ENCODE measurements around the gene MGRN1. TPM values are rescaled to one million over a fixed set of nuclear protein-coding genes. Genes with fewer than 3 reads are reported as not detected.
A peak's percentile ranks its signal among the peaks of the same experiment; 100 is the strongest.

The MGRN1 gene
- total RNA-seq, 8 experiments from 2014 or later = 16.3 to 69.6 (median 34.5) TPM

DNA sequence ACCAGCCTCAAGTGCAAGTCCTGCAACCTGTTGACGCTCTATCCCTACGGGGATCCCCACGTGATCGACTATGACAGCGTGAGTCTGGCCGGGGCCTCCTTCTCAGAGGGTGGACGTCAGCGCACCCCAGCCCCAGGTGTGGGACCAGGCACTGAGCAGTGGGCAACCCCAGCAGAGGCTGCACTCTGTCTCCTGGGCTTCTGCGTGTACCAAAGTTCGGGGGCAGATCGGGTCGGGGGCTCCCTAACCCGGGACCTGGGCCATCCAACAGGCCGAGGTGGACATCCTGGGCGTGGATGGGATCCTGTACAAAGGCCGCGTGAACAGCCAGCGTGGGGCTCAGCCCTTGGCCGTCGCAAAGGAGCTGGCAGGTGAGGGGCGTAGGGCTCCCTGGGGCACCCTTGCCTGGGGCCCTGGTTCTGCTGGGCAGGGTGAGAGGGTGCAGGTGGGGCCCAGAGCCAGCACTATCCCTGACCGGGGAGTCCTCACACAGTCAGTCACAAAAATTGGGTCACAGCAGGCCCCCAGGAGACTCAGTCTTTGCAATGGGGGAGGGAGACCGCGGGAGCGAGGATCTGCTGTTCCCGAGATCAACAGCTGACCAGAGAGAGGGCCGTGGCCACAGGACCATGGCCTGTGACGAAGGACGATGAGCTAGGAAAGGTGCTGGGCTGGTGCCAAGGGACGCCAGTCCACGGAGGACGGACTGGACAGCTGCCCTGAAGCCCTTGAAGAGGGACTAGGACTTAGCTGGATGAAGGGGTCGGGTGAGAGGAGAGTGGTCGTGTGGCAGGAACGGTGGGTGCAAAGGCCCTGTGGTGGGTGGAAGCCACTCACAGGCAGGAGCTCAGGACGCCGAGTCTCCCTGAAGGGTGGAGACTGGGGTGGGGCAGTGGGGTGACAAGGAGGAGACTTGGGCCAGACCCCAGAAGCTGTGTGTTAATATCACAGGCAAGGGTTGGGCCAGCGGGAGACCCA is 29.9 kb upstream of the MGRN1 start:
- in situ Hi-C loops (cut with MboI; ENCODE audit: low pct_unique_long_range_greater_than_20kb in 2 of 9, low sequenced_read_pairs in 9 of 9, unreplicated experiment in 9 of 9) = no loop called here
- ATAC-seq (replicated peaks in 6 of 8) = no peak
- WGBS, 10 experiments = 6 to 95% (median 86%) methylated on average over 2 to 9 of the region's 38 CpGs; no CpG with 5 or more reads in 3 of the 10 experiments
- peaks cover 0 to 5% of the 10 kb centered on the region in 2 donors for H3K4me1 ChIP-seq (replicated peaks in 1 of 2)
- no peak overlapping the region for H3K27ac ChIP-seq
- H3K4me3 ChIP-seq = no peak overlapping the region

DNA sequence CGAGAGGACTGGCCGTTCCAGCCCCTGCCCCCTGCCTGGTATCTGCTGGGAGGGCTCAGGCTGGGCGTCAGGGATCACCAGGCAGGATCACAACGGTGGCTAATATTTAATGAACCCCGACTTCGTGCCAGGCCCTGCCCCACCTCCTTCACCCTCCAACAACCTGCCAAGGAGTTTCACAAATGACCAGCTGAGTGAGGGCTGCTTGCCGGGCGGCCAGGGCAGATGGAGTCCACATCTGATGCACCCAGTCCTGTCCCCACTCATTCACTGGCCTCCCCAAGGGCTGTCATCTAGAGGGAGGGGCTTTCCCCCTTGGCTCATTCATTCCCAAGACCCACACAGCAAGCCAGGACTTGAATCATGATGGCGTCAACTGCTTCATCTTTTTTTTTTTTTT is 27.5 kb upstream of the MGRN1 start:
- Histone ChIP-seq H3K4me3 (no peak overlapping the region), H3K27ac (no peak overlapping the region), H3K4me1 (replicated peaks in 1 of 2) (peaks cover 10 to 13% of the 10 kb centered on the region in 2 donors)
- 47 to 60% (median 60%) methylated on average over 1 to 4 of the region's 9 CpGs; no CpG with 5 or more reads in 5 of the 10 experiments for WGBS, 10 experiments
- in situ Hi-C loops (cut with MboI; ENCODE audit: low pct_unique_long_range_greater_than_20kb in 2 of 9, low sequenced_read_pairs in 9 of 9, unreplicated experiment in 9 of 9) = no loop called here
- peak in 1 of 8 experiments; percentile 18 for ATAC-seq (replicated peaks in 6 of 8)

DNA sequence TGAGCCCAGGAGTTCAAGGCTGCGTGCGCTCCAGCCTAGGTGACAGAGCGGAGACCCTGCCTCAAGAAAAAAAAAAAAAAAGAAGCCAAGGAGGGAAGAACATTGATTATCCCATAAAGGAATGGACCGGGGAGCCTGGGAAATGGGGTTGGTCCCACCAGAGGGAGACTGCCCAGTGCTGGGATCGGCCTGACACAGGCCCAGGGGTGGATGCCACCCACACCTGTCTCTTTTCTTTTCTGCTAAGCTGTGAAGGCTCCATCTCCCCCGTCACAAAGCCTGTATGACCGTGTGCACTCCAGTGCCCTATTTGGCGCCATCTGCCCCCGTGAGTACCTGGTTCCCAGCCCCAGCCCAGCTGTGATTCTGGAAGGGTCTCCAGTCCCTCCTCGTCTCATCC is 25.6 kb upstream of the MGRN1 start:
- peaks cover 10 to 14% of the 10 kb centered on the region in 2 donors for H3K4me1 ChIP-seq (replicated peaks in 1 of 2)
- H3K4me3 ChIP-seq = no peak overlapping the region
- no peak overlapping the region for H3K27ac ChIP-seq
- no peak for ATAC-seq (replicated peaks in 6 of 8)
- 53 to 100% (median 89%) methylated on average over 1 to 6 of the region's 10 CpGs; no CpG with 5 or more reads in 4 of the 10 experiments for WGBS, 10 experiments
- in situ Hi-C loops (cut with MboI; ENCODE audit: low pct_unique_long_range_greater_than_20kb in 2 of 9, low sequenced_read_pairs in 9 of 9, unreplicated experiment in 9 of 9) = no loop called here

DNA sequence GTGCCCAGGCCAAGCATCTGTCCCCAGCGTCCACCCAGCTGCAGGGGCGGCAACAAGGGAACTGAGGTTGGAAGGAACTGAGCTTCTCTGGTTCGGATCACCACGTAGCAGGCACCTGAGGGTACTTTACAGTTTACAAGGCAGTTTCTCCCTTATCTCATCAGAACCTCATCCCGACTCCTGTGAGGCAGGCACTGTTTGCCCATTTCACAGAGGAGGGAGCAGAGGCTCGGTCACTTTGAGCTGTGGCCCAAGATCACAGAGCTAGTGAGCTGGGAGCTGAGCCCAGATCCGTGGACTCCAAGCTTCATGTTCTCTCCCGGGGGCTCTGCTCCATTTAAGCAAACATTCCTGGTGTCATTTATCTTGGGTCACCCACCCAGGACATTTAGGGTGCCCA is 25.1 kb upstream of the MGRN1 start:
- Histone ChIP-seq H3K4me1 (replicated peaks in 1 of 2) (peaks cover 10 to 14% of the 10 kb centered on the region in 2 donors), H3K4me3 (no peak overlapping the region), H3K27ac (no peak overlapping the region)
- no peak for ATAC-seq (replicated peaks in 6 of 8)
- WGBS, 10 experiments = 93 to 100% (median 100%) methylated on average over 1 to 2 of the region's 8 CpGs; no CpG with 5 or more reads in 7 of the 10 experiments
- in situ Hi-C loops (cut with MboI; ENCODE audit: low pct_unique_long_range_greater_than_20kb in 2 of 9, low sequenced_read_pairs in 9 of 9, unreplicated experiment in 9 of 9) = no loop called here

DNA sequence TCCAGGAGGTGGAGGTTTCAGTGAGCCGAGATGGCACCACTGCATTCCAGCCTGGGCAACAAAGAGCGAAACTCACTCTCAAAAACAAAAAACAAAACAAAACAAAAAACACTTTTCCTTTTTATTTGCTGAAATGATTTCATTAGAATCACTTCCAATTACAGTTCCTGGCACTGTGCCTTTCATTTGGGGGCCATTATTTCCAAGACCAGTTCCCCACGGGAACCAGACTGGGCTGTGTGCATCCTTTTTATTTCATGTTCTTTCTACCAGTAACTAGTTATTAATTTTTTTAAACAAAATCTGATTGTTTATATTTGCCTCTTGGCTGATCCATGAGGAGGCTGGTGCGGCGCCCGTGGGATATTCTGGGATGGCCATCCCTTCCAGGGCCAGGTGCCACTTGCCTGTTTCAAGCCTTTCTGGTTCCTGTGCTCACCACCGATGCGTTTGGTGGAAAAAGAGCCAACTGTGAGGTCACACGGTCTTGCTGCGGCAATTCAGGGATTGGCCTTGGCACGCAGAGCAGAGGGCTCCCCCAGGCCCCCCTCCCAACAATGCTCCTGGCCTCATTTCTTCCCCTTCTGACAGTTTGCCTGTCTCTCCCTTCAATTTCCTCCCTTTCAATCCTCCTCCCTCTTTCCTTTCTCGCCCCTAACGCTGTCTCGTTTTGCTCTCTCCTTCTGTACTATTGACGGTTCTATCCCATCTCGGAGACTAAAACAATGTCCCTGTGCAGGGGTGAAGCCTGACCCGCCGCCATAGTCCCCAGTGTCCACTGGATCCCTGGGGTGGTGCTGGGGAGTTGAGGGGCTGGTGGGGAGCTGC is 23.4 kb upstream of the MGRN1 start:
- no peak overlapping the region for H3K4me3 ChIP-seq
- in situ Hi-C loops (cut with MboI; ENCODE audit: low pct_unique_long_range_greater_than_20kb in 2 of 9, low sequenced_read_pairs in 9 of 9, unreplicated experiment in 9 of 9) = no loop called here
- peak in 5 of 8 experiments; percentile 8 to 46 (median 26) for ATAC-seq (replicated peaks in 6 of 8)
- peaks cover 10 to 14% of the 10 kb centered on the region in 2 donors for H3K4me1 ChIP-seq (replicated peaks in 1 of 2)
- H3K27ac ChIP-seq = no peak overlapping the region
- WGBS, 10 experiments = 0 to 80% (median 67%) methylated on average over 1 to 17 of the region's 18 CpGs; no CpG with 5 or more reads in 2 of the 10 experiments

DNA sequence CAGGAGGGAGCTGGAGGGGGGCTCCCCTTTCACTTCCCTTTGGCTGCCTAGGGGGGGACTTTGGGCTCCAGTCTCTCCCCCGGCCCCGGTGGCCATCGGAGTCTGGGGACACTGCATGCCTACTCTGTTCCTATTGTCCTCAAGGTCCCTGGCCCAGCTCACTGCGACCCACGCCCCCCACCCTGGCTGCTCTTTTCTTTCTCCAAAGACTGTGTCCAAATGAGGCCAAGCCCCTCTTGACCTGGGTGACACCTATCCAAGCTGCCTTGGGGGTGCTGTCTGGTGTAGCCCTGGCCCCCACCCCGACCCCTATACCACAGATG is 22.8 kb upstream of the MGRN1 start:
- H3K4me1 ChIP-seq (replicated peaks in 1 of 2) = peaks cover 10 to 14% of the 10 kb centered on the region in 2 donors
- H3K4me3 ChIP-seq = no peak overlapping the region
- H3K27ac ChIP-seq = no peak overlapping the region
- peak in 5 of 8 experiments; percentile 7 to 38 (median 34) for ATAC-seq (replicated peaks in 6 of 8)
- 0% methylated on average over 1 of the region's 6 CpGs; no CpG with 5 or more reads in 9 of the 10 experiments for WGBS, 10 experiments
- in situ Hi-C loops (cut with MboI; ENCODE audit: low pct_unique_long_range_greater_than_20kb in 2 of 9, low sequenced_read_pairs in 9 of 9, unreplicated experiment in 9 of 9) = no loop called here

DNA sequence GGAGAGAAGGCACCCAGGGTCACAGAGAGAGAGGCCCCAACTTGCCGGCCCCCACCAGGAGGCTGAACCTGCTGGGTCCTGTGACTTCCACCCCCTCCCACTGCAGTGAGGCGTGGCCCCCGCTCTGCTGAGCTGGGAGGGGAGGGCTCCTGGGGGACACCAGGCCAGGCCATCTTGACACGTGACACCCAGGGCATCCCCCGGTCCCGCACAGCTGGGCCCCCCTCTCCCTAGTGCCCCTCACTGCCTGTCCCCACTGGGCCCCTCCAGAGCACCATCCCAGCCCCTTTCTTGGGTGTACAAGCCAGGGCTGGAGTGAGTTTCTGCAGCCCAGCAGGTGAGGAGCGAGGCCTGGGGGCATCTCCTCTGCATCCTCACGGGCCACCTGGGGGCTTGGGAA is 22.3 kb upstream of the MGRN1 start:
- no peak overlapping the region for H3K4me3 ChIP-seq
- ATAC-seq (replicated peaks in 6 of 8) = peak in 6 of 8 experiments; percentile 4 to 48 (median 27)
- in situ Hi-C loops (cut with MboI; ENCODE audit: low pct_unique_long_range_greater_than_20kb in 2 of 9, low sequenced_read_pairs in 9 of 9, unreplicated experiment in 9 of 9) = no loop called here
- WGBS, 10 experiments = 40 to 100% methylated on average over 1 of the region's 8 CpGs; no CpG with 5 or more reads in 8 of the 10 experiments
- H3K4me1 ChIP-seq (replicated peaks in 1 of 2) = peaks cover 10 to 14% of the 10 kb centered on the region in 2 donors
- H3K27ac ChIP-seq = no peak overlapping the region

DNA sequence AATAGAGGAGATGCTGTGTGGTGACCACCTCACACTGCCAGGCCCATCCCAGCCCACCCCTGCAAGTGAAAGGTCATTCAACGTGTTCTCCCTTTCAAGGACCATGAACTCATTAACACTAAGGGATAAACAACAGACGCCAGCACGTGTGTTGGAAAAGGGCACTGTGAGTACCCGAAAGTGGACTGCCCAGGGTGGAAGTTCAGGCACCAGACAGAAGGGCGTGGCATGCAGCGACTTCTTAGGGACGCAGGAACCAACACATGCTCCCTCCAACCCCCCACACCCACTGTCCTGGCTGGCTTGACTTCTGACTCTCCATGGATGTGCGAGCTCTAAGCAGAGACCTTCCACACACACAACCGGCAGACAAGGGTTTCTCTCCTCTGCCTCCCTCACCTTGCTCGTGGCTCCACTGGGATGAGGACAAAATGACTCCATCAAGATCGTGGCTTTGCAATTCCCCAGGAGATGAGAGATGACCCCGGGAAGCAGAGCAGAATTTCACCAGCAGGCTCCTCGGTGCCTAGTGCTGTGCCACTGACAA is 20.9 kb upstream of the MGRN1 start:
- H3K27ac ChIP-seq = no peak overlapping the region
- 64 to 100% (median 85%) methylated on average over 1 to 4 of the region's 13 CpGs; no CpG with 5 or more reads in 6 of the 10 experiments for WGBS, 10 experiments
- ATAC-seq (replicated peaks in 6 of 8) = peak in 1 of 8 experiments; percentile 3
- no peak overlapping the region for H3K4me3 ChIP-seq
- peaks cover 10 to 14% of the 10 kb centered on the region in 2 donors for H3K4me1 ChIP-seq (replicated peaks in 1 of 2)
- in situ Hi-C loops (cut with MboI; ENCODE audit: low pct_unique_long_range_greater_than_20kb in 2 of 9, low sequenced_read_pairs in 9 of 9, unreplicated experiment in 9 of 9) = no loop called here

DNA sequence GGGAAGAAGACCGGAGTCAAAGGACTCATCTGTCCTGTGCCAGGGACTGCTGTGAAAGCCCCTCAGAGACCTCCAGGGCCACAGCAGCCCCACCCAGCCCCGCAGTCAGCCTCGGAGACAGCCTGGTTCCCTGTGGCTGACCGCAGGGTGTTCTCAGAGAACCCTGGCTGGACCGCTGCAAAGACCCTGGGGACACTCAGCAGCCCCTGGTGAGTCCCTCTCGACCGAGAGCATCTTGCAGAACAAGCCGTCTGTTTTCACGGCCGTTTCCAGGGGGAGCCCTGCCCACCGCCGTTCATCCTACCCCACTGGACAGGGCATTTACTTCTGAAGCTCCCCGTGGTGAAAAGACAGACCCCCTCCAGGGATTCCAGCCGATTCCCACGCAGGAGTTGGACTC is 20.2 kb upstream of the MGRN1 start:
- Histone ChIP-seq H3K27ac (no peak overlapping the region), H3K4me3 (no peak overlapping the region), H3K4me1 (replicated peaks in 1 of 2) (peaks cover 10 to 14% of the 10 kb centered on the region in 2 donors)
- in situ Hi-C loops (cut with MboI; ENCODE audit: low pct_unique_long_range_greater_than_20kb in 2 of 9, low sequenced_read_pairs in 9 of 9, unreplicated experiment in 9 of 9) = no loop called here
- peak in 1 of 8 experiments; percentile 4 for ATAC-seq (replicated peaks in 6 of 8)
- 50 to 100% (median 83%) methylated on average over 1 to 3 of the region's 15 CpGs; no CpG with 5 or more reads in 5 of the 10 experiments for WGBS, 10 experiments

DNA sequence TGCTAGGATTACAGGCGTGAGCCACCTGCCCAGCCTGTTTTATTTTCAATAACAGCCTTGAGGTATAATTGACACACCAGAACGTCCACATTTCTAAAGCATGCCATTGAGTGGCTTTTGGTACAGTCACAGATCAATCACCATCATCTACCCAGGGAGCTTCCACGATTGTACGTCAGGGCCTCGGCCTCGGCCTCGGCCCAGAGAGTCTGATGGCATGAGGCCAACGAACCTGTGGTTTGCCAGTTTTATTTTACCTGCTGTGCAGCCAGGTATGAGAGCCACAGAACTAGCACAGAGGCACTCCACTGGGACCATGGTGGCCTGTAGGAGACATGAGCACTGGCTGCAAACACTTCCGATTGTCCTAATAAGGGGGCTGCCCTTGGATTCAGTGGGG is 18.3 kb upstream of the MGRN1 start:
- ATAC-seq (replicated peaks in 6 of 8) = no peak
- no peak overlapping the region for H3K4me3 ChIP-seq
- 77 to 100% (median 100%) methylated on average over 1 to 7 of the region's 9 CpGs; no CpG with 5 or more reads in 3 of the 10 experiments for WGBS, 10 experiments
- no peak overlapping the region for H3K27ac ChIP-seq
- H3K4me1 ChIP-seq (replicated peaks in 1 of 2) = peaks cover 7 to 12% of the 10 kb centered on the region in 2 donors
- in situ Hi-C loops (cut with MboI; ENCODE audit: low pct_unique_long_range_greater_than_20kb in 2 of 9, low sequenced_read_pairs in 9 of 9, unreplicated experiment in 9 of 9) = no loop called here

DNA sequence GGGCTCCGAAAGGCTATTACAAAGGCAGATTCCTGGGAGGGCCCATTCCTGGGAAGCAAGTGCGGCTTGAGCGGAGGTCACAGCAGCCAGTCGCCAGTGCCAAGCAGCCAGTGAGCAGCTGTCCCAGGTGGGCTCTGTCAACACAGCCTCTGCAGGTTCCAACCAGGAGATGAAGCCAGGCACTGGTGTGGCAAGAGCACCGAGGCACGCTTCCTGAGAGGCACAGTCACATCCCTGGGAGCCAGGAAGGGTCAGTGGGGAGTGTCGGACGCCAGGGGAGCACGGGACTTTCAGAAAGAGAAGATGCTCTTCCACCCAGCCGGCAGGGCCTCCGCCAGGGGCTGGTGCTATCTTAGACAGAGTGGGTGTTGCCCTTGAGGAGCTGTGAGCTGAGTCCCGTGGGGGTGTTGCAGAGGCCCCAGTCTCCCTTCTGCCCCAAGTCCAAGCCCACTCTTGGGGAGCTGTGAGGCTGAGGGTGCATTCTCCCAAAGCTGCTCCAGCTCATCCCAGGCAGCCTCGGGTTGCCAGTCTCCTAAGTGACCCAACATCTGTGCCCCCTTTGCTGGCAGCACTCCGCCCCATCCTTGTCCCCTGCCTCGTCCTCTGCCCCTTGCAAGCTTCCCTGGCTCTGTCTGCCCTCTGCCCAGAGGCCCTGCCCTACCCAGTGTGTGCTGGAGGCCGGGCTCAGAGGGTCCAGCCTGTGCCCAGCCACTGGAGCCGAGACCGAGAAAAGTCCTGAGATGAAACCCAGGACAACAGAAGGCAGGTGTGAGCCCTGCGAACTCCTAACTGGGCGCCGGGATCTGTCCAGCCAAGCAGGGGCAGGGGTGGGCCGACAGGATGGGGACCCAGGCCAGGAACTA is 16.6 kb upstream of the MGRN1 start:
- ATAC-seq (replicated peaks in 6 of 8) = no peak
- 100% methylated on average over 3 to 5 of the region's 22 CpGs; no CpG with 5 or more reads in 8 of the 10 experiments for WGBS, 10 experiments
- Histone ChIP-seq H3K4me1 (replicated peaks in 1 of 2) (peaks cover under 1% of the 10 kb centered on the region in 2 donors), H3K4me3 (no peak overlapping the region), H3K27ac (no peak overlapping the region)
- in situ Hi-C loops (cut with MboI; ENCODE audit: low pct_unique_long_range_greater_than_20kb in 2 of 9, low sequenced_read_pairs in 9 of 9, unreplicated experiment in 9 of 9) = no loop called here

DNA sequence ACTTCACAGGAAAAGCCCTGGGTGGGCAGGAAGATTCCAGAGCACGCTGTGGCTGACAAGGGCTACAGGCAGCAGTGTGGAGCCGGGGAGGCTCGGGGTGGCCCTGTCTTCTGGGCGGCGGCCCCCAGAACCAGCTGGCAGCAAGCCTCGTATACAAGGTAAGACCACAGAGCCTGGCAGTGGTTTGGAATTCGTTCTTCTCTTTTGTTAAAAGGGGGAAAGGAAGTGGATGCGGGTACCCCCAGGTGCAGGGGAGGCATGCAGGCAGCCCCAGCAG is 16.0 kb upstream of the MGRN1 start:
- in situ Hi-C loops (cut with MboI; ENCODE audit: low pct_unique_long_range_greater_than_20kb in 2 of 9, low sequenced_read_pairs in 9 of 9, unreplicated experiment in 9 of 9) = no loop called here
- ATAC-seq (replicated peaks in 6 of 8) = no peak
- H3K4me1 ChIP-seq (replicated peaks in 1 of 2) = peaks cover 6% of the 10 kb centered on the region in 2 donors

More for the DNA sequence above, 16.0 kb upstream of the MGRN1 start:
- no peak overlapping the region for H3K27ac ChIP-seq
- 50 to 100% (median 87%) methylated on average over 1 to 6 of the region's 8 CpGs; no CpG with 5 or more reads in 6 of the 10 experiments for WGBS, 10 experiments
- no peak overlapping the region for H3K4me3 ChIP-seq

All from motor neuron (in vitro differentiated cells).